Skeletal muscle satellite cell (primary cell): Measurements from ENCODE around the gene AKAP13.

Experiments
- H3K27me3 ChIP-seq: 2 replicates; pipeline ENCODE4 v1.7.0; 2013; ENCODE audit warnings: low read length; ENCODE audit not compliant: control insufficient read depth, insufficient read depth
- H3K36me3 ChIP-seq: 2 replicates; pipeline ENCODE4 v1.7.0; 2013; ENCODE audit warnings: mild to moderate bottlenecking, control low read depth, low read length; ENCODE audit not compliant: insufficient read depth
- H3K4me1 ChIP-seq: 2 replicates; pipeline ENCODE4 v1.7.0; 2013; ENCODE audit warnings: low read length; ENCODE audit not compliant: control insufficient read depth, insufficient read depth
- H3K4me2 ChIP-seq: 2 replicates; pipeline ENCODE4 v1.7.0; 2013; ENCODE audit warnings: mild to moderate bottlenecking, low read length
- H3K4me3 ChIP-seq: 2 replicates; pipeline ENCODE4 v1.7.0; 2013; ENCODE audit warnings: low read length
- H3K9ac ChIP-seq: 2 replicates; pipeline ENCODE4 v1.7.0; 2013; ENCODE audit warnings: mild to moderate bottlenecking, low read depth, low read length, moderate library complexity
- H3K9me3 ChIP-seq: replicated peaks from 2 replicates; pipeline ENCODE4 v1.7.0; 2013; ENCODE audit warnings: mild to moderate bottlenecking, control low read depth, low read length

The AKAP13 gene

GRCh38 chr15:85780225-85780985 lies 400.0 kb downstream of the AKAP13 start:
- H3K4me3 ChIP-seq: no peak overlapping the region
- no peak overlapping the region for H3K4me2 ChIP-seq
- no peaks in the 10 kb centered on the region for H3K36me3 ChIP-seq
- no peaks in the 10 kb centered on the region for H3K9me3 ChIP-seq
- peaks cover 4% of the 10 kb centered on the region for H3K4me1 ChIP-seq
- H3K9ac ChIP-seq: no peak overlapping the region
- H3K27me3 ChIP-seq: no peaks in the 10 kb centered on the region

- Histone ChIP-seq H3K4me1 (peaks cover 10% of the 10 kb centered on the region), H3K9ac (no peak overlapping the region), H3K9me3 (no peaks in the 10 kb centered on the region), H3K27me3 (no peaks in the 10 kb centered on the region), H3K36me3 (no peaks in the 10 kb centered on the region), H3K4me3 (no peak overlapping the region), H3K4me2 (no peak overlapping the region)
Observed at GRCh38 chr15:85781099-85781498, 400.7 kb downstream of the AKAP13 start.

- Histone ChIP-seq H3K4me1 (peaks cover 18% of the 10 kb centered on the region), H3K9ac (no peak overlapping the region), H3K4me3 (no peak overlapping the region), H3K4me2 (no peak overlapping the region), H3K9me3 (no peaks in the 10 kb centered on the region), H3K36me3 (no peaks in the 10 kb centered on the region), H3K27me3 (no peaks in the 10 kb centered on the region)
Observed at GRCh38 chr15:85782064-85782463, 401.7 kb downstream of the AKAP13 start.

GRCh38 chr15:85785887-85786780 lies 405.7 kb downstream of the AKAP13 start:
- peak overlapping the region; percentile 49 for H3K4me3 ChIP-seq

GRCh38 chr15:85786781-85787114 lies 406.3 kb downstream of the AKAP13 start:
- H3K27me3 ChIP-seq: no peaks in the 10 kb centered on the region
- H3K36me3 ChIP-seq: peaks cover 3% of the 10 kb centered on the region
- peak overlapping the region; percentile 64 for H3K4me2 ChIP-seq
- H3K4me1 ChIP-seq: peaks cover 25% of the 10 kb centered on the region
- no peaks in the 10 kb centered on the region for H3K9me3 ChIP-seq
- H3K9ac ChIP-seq: no peak overlapping the region
- H3K4me3 ChIP-seq: no peak overlapping the region

More at GRCh38 chr15:85785887-85786780, 405.7 kb downstream of the AKAP13 start:
- Histone ChIP-seq H3K36me3 (peaks cover 3% of the 10 kb centered on the region), H3K4me1 (peaks cover 25% of the 10 kb centered on the region), H3K4me2 (peak overlapping the region; percentile 64), H3K9ac (peak overlapping the region; percentile 4), H3K9me3 (no peaks in the 10 kb centered on the region), H3K27me3 (no peaks in the 10 kb centered on the region)

GRCh38 chr15:85788771-85789495 lies 408.5 kb downstream of the AKAP13 start:
- H3K27me3 ChIP-seq: no peaks in the 10 kb centered on the region
- no peak overlapping the region for H3K9ac ChIP-seq
- H3K9me3 ChIP-seq: no peaks in the 10 kb centered on the region
- no peak overlapping the region for H3K4me2 ChIP-seq
- H3K4me1 ChIP-seq: peaks cover 39% of the 10 kb centered on the region
- H3K4me3 ChIP-seq: no peak overlapping the region
- peaks cover 3% of the 10 kb centered on the region for H3K36me3 ChIP-seq

- Histone ChIP-seq H3K4me1 (peaks cover 40% of the 10 kb centered on the region), H3K4me3 (no peak overlapping the region), H3K9ac (no peak overlapping the region), H3K27me3 (no peaks in the 10 kb centered on the region), H3K9me3 (no peaks in the 10 kb centered on the region), H3K36me3 (peaks cover 3% of the 10 kb centered on the region), H3K4me2 (no peak overlapping the region)
Observed at GRCh38 chr15:85789496-85789875, 409.1 kb downstream of the AKAP13 start.

GRCh38 chr15:85792102-85792731 lies 411.8 kb downstream of the AKAP13 start:
- no peak overlapping the region for H3K4me3 ChIP-seq
- no peaks in the 10 kb centered on the region for H3K27me3 ChIP-seq
- H3K36me3 ChIP-seq: peaks cover 3% of the 10 kb centered on the region
- peaks cover 27% of the 10 kb centered on the region for H3K4me1 ChIP-seq
- H3K9ac ChIP-seq: no peak overlapping the region
- no peaks in the 10 kb centered on the region for H3K9me3 ChIP-seq
- peak overlapping the region; percentile 97 for H3K4me2 ChIP-seq

GRCh38 chr15:85792912-85793590 lies 412.6 kb downstream of the AKAP13 start:
- Histone ChIP-seq H3K9me3 (no peaks in the 10 kb centered on the region), H3K4me1 (peaks cover 25% of the 10 kb centered on the region), H3K4me2 (peak overlapping the region; percentile 97), H3K27me3 (no peaks in the 10 kb centered on the region), H3K4me3 (peak overlapping the region; percentile 81), H3K9ac (peak overlapping the region; percentile 88), H3K36me3 (peaks cover 3% of the 10 kb centered on the region)

- H3K9ac ChIP-seq: peak overlapping the region; percentile 88
- peak overlapping the region; percentile 81 for H3K4me3 ChIP-seq
- peaks cover 20% of the 10 kb centered on the region for H3K4me1 ChIP-seq
- H3K9me3 ChIP-seq: no peaks in the 10 kb centered on the region
- peak overlapping the region; percentile 97 for H3K4me2 ChIP-seq
- H3K36me3 ChIP-seq: peaks cover 2% of the 10 kb centered on the region
- no peaks in the 10 kb centered on the region for H3K27me3 ChIP-seq
Observed at GRCh38 chr15:85793641-85794597, 413.5 kb downstream of the AKAP13 start.
